ENCODE measurements around the gene RHCG.

Gene RHCG

GRCh38 chr15:89515477-89515876 lies 19.1 kb upstream of the RHCG start:
- Histone ChIP-seq H3K27ac (ENCODE audit: poor library complexity, severe bottlenecking) (peak overlapping the region; percentile 79), H3K9me3 (ENCODE audit: severe bottlenecking) (peaks cover 2% of the 10 kb centered on the region), H3K4me3 (ENCODE audit: severe bottlenecking) (no peak overlapping the region), H3K27me3 (ENCODE audit: insufficient read depth, poor library complexity, severe bottlenecking) (no peaks in the 10 kb centered on the region), H3K4me1 (ENCODE audit: insufficient read depth, poor library complexity, severe bottlenecking) (peaks cover 28% of the 10 kb centered on the region), H3K36me3 (ENCODE audit: low read depth) (no peaks in the 10 kb centered on the region)
- ATAC-seq (ENCODE audit: low read depth) = no peak
- no peak for TF ChIP-seq CTCF (IDR thresholded peaks at IDR 0.05; ENCODE audit: poor library complexity, severe bottlenecking)
- no peak for DNase-seq (ENCODE audit: low spot score)

- Histone ChIP-seq H3K36me3 (ENCODE audit: low read depth) (no peaks in the 10 kb centered on the region), H3K27ac (ENCODE audit: poor library complexity, severe bottlenecking) (peak overlapping the region; percentile 79), H3K27me3 (ENCODE audit: insufficient read depth, poor library complexity, severe bottlenecking) (no peaks in the 10 kb centered on the region), H3K4me3 (ENCODE audit: severe bottlenecking) (no peak overlapping the region), H3K9me3 (ENCODE audit: severe bottlenecking) (no peaks in the 10 kb centered on the region), H3K4me1 (ENCODE audit: insufficient read depth, poor library complexity, severe bottlenecking) (peaks cover 28% of the 10 kb centered on the region)
- ATAC-seq (ENCODE audit: low read depth) (peak; percentile 97), DNase-seq (ENCODE audit: low spot score) (peak; percentile 94)
- TF ChIP-seq CTCF (IDR thresholded peaks at IDR 0.05; ENCODE audit: poor library complexity, severe bottlenecking) = no peak
Observed at GRCh38 chr15:89514596-89515406, 18.4 kb upstream of the RHCG start.

- Histone ChIP-seq H3K27ac (ENCODE audit: poor library complexity, severe bottlenecking) (peak overlapping the region; percentile 79), H3K9me3 (ENCODE audit: severe bottlenecking) (no peaks in the 10 kb centered on the region), H3K27me3 (ENCODE audit: insufficient read depth, poor library complexity, severe bottlenecking) (no peaks in the 10 kb centered on the region), H3K36me3 (ENCODE audit: low read depth) (no peaks in the 10 kb centered on the region), H3K4me1 (ENCODE audit: insufficient read depth, poor library complexity, severe bottlenecking) (peaks cover 28% of the 10 kb centered on the region), H3K4me3 (ENCODE audit: severe bottlenecking) (no peak overlapping the region)
- DNase-seq (ENCODE audit: low spot score) (no peak), ATAC-seq (ENCODE audit: low read depth) (no peak)
- no peak for TF ChIP-seq CTCF (IDR thresholded peaks at IDR 0.05; ENCODE audit: poor library complexity, severe bottlenecking)
Observed at GRCh38 chr15:89514186-89514585, 17.8 kb upstream of the RHCG start.

GRCh38 chr15:89513284-89513683 lies 16.9 kb upstream of the RHCG start:
- TF ChIP-seq CTCF (IDR thresholded peaks at IDR 0.05; ENCODE audit: poor library complexity, severe bottlenecking) = no peak
- H3K27ac ChIP-seq (ENCODE audit: poor library complexity, severe bottlenecking) = peak overlapping the region; percentile 79
- ATAC-seq (ENCODE audit: low read depth) (peak; percentile 44), DNase-seq (ENCODE audit: low spot score) (no peak)
- H3K9me3 ChIP-seq (ENCODE audit: severe bottlenecking) = no peaks in the 10 kb centered on the region
- H3K27me3 ChIP-seq (ENCODE audit: insufficient read depth, poor library complexity, severe bottlenecking) = no peaks in the 10 kb centered on the region
- H3K36me3 ChIP-seq (ENCODE audit: low read depth) = no peaks in the 10 kb centered on the region
- no peak overlapping the region for H3K4me3 ChIP-seq (ENCODE audit: severe bottlenecking)
- peaks cover 28% of the 10 kb centered on the region for H3K4me1 ChIP-seq (ENCODE audit: insufficient read depth, poor library complexity, severe bottlenecking)

GRCh38 chr15:89512631-89513030 lies 16.2 kb upstream of the RHCG start:
- no peaks in the 10 kb centered on the region for H3K36me3 ChIP-seq (ENCODE audit: low read depth)
- peaks cover 28% of the 10 kb centered on the region for H3K4me1 ChIP-seq (ENCODE audit: insufficient read depth, poor library complexity, severe bottlenecking)
- DNase-seq (ENCODE audit: low spot score) = no peak
- H3K27ac ChIP-seq (ENCODE audit: poor library complexity, severe bottlenecking) = no peak overlapping the region
- H3K4me3 ChIP-seq (ENCODE audit: severe bottlenecking) = no peak overlapping the region
- no peaks in the 10 kb centered on the region for H3K27me3 ChIP-seq (ENCODE audit: insufficient read depth, poor library complexity, severe bottlenecking)
- no peak for ATAC-seq (ENCODE audit: low read depth)
- no peak for TF ChIP-seq CTCF (IDR thresholded peaks at IDR 0.05; ENCODE audit: poor library complexity, severe bottlenecking)
- H3K9me3 ChIP-seq (ENCODE audit: severe bottlenecking) = no peaks in the 10 kb centered on the region

Data from RWPE2 (cell line).